OCI-LY3 (cell line): ENCODE results near the gene GLB1L3.

Experiments used
- H2AFZ ChIP-seq: fragments of 200-600, 300-600 bp; shearing (Covaris generic); 2 replicates; pipeline ENCODE4 v1.6.0; 2014; ENCODE audit warnings: antibody characterized with exemption, low read depth, low read length
- H3K27ac ChIP-seq: fragments of 200-600, 300-600 bp; sonication (generic); 2 replicates; pipeline ENCODE4 v1.5.1; 2014; ENCODE audit warnings: mild to moderate bottlenecking, low read length, moderate library complexity, mixed read lengths
- H3K27me3 ChIP-seq: fragments of 200-600, 300-600 bp; sonication (generic); 2 replicates; pipeline ENCODE4 v1.6.1; 2014; ENCODE audit warnings: low read depth, low read length, mixed read lengths
- H3K36me3 ChIP-seq: fragments of 200-600, 300-600 bp; sonication (generic); replicated peaks from 2 replicates; pipeline ENCODE3; 2014; ENCODE audit warnings: low read depth, low read length, mixed read lengths
- H3K4me1 ChIP-seq: fragments of 300-600, 200-600 bp; sonication (generic); 2 replicates; pipeline ENCODE4 v1.6.1; 2014; ENCODE audit warnings: low read length, mixed read lengths
- H3K4me2 ChIP-seq: fragments of 200-600, 300-600 bp; sonication (generic); 2 replicates; pipeline ENCODE4 v1.6.1; 2014; ENCODE audit warnings: low read length, mixed read lengths
- H3K4me3 ChIP-seq: fragments of 300-600, 200-600 bp; sonication (generic); 2 replicates; pipeline ENCODE4 v1.5.1; 2014; ENCODE audit warnings: antibody characterized with exemption, mild to moderate bottlenecking, low read length, moderate library complexity
- H3K79me2 ChIP-seq: fragments of 300-600, 200-600 bp; shearing (Covaris generic); 2 replicates; pipeline ENCODE4 v1.6.1; 2014; ENCODE audit warnings: mild to moderate bottlenecking, low read length, mixed read lengths
- H3K9ac ChIP-seq: fragments of 300-600, 200-600 bp; shearing (Covaris generic); 2 replicates; pipeline ENCODE4 v1.6.0; 2014; ENCODE audit warnings: mild to moderate bottlenecking, low read length, moderate library complexity
- H3K9me3 ChIP-seq: fragments of 200-600, 300-600 bp; shearing (Covaris generic); 2 replicates; pipeline ENCODE4 v1.6.1; 2014; ENCODE audit warnings: low read length, mixed read lengths; ENCODE audit not compliant: insufficient read depth
- H4K20me1 ChIP-seq: fragments of 200-600, 300-600 bp; sonication (generic); 2 replicates; pipeline ENCODE4 v1.6.1; 2016; ENCODE audit warnings: low read length, mixed read lengths; ENCODE audit not compliant: insufficient read depth
- CTCF ChIP-seq: fragments of 200-600, 300-600 bp; sonication (generic); IDR thresholded peaks from 2 replicates; pipeline ENCODE4 v1.5.1; 2014; ENCODE audit warnings: antibody characterized with exemption, low read length, low read depth
- EZH2phosphoT487 ChIP-seq: fragments of 200-600 bp; shearing (Covaris generic); IDR thresholded peaks from 2 replicates; pipeline ENCODE4 v1.6.1; 2018; ENCODE audit warnings: antibody characterized with exemption, mixed run types, low read depth

Gene GLB1L3

GRCh38 chr11:134266440-134266839 lies 9.7 kb upstream of the GLB1L3 start:
- H3K9me3 ChIP-seq: no peaks in the 10 kb centered on the region
- H3K4me1 ChIP-seq: no peaks in the 10 kb centered on the region
- H3K4me2 ChIP-seq: no peak overlapping the region
- H3K27ac ChIP-seq: no peak overlapping the region
- H3K27me3 ChIP-seq: no peaks in the 10 kb centered on the region
- H3K79me2 ChIP-seq: no peaks in the 10 kb centered on the region
- TF ChIP-seq CTCF (no peak), EZH2phosphoT487 (no peak)
- peaks cover 8% of the 10 kb centered on the region for H4K20me1 ChIP-seq
- no peak overlapping the region for H3K4me3 ChIP-seq
- H3K9ac ChIP-seq: no peak overlapping the region
- H3K36me3 ChIP-seq: peaks cover 9% of the 10 kb centered on the region
- no peak overlapping the region for H2AFZ ChIP-seq

- no peaks in the 10 kb centered on the region for H3K4me1 ChIP-seq
- H3K27ac ChIP-seq: no peak overlapping the region
- H3K79me2 ChIP-seq: no peaks in the 10 kb centered on the region
- peaks cover 5% of the 10 kb centered on the region for H4K20me1 ChIP-seq
- peaks cover 9% of the 10 kb centered on the region for H3K36me3 ChIP-seq
- no peaks in the 10 kb centered on the region for H3K9me3 ChIP-seq
- H3K9ac ChIP-seq: no peak overlapping the region
- H3K4me2 ChIP-seq: no peak overlapping the region
- no peak overlapping the region for H2AFZ ChIP-seq
- H3K4me3 ChIP-seq: no peak overlapping the region
- TF ChIP-seq CTCF (no peak), EZH2phosphoT487 (no peak)
- H3K27me3 ChIP-seq: no peaks in the 10 kb centered on the region
Observed at GRCh38 chr11:134266841-134267251, 9.3 kb upstream of the GLB1L3 start.

- Histone ChIP-seq H2AFZ (no peak overlapping the region), H3K36me3 (peaks cover 3% of the 10 kb centered on the region), H4K20me1 (no peaks in the 10 kb centered on the region; the same call in 1 of the 2 replicates), H3K27me3 (no peaks in the 10 kb centered on the region), H3K9me3 (no peaks in the 10 kb centered on the region), H3K4me1 (no peaks in the 10 kb centered on the region), H3K79me2 (no peaks in the 10 kb centered on the region), H3K27ac (no peak overlapping the region), H3K4me3 (no peak overlapping the region), H3K4me2 (no peak overlapping the region), H3K9ac (no peak overlapping the region)
- no peak for TF ChIP-seq EZH2phosphoT487
- no peak for TF ChIP-seq CTCF
Observed at GRCh38 chr11:134267461-134267860, 8.7 kb upstream of the GLB1L3 start.

- H3K27ac ChIP-seq: no peak overlapping the region
- TF ChIP-seq CTCF (no peak), EZH2phosphoT487 (no peak)
- H3K36me3 ChIP-seq: no peaks in the 10 kb centered on the region
- H3K9ac ChIP-seq: no peak overlapping the region
- H4K20me1 ChIP-seq: no peaks in the 10 kb centered on the region
- no peaks in the 10 kb centered on the region for H3K9me3 ChIP-seq
- no peaks in the 10 kb centered on the region for H3K79me2 ChIP-seq
- H3K4me3 ChIP-seq: no peak overlapping the region
- no peak overlapping the region for H2AFZ ChIP-seq
- no peaks in the 10 kb centered on the region for H3K4me1 ChIP-seq
- H3K27me3 ChIP-seq: no peaks in the 10 kb centered on the region
- no peak overlapping the region for H3K4me2 ChIP-seq
Observed at GRCh38 chr11:134267966-134268365, 8.2 kb upstream of the GLB1L3 start.
